ENCODE data around the gene CEP78.
"Not testable (repeated sequence)": the region's sequence is repeated elsewhere in the genome, so short reads cannot be mapped to it uniquely, and the experiment has no call there.

CEP78 gene

GRCh38 chr9:78278801-78279200 is 42.9 kb downstream of the CEP78 start:
- H4K8ac ChIP-seq (ENCODE audit: low read depth, low read length), result no peak overlapping the region
- no peak overlapping the region for H3K4ac ChIP-seq (ENCODE audit: low read depth, low read length)
- H3K23ac ChIP-seq (ENCODE audit: low read length), result no peak overlapping the region
- H3K79me2 ChIP-seq (ENCODE audit: control insufficient read depth, insufficient read depth, low read length), result no peaks in the 10 kb centered on the region
- H3K4me1 ChIP-seq (ENCODE audit: control insufficient read depth, low read depth, low read length), result no peaks in the 10 kb centered on the region
- DNase-seq, result no peak
- no peak overlapping the region for H3K4me2 ChIP-seq (ENCODE audit: low read length)
- H3K9ac ChIP-seq (ENCODE audit: low read length), result no peak overlapping the region
- no peak overlapping the region for H2BK5ac ChIP-seq (ENCODE audit: low read length)
- H2BK15ac ChIP-seq (replicated peaks; ENCODE audit: low read depth), result no peak overlapping the region
- H3K27ac ChIP-seq (ENCODE audit: low read depth, low read length), result no peak overlapping the region
- no peaks in the 10 kb centered on the region for H3K27me3 ChIP-seq (ENCODE audit: insufficient read depth, low read length, poor library complexity)
- no peaks in the 10 kb centered on the region for H3K36me3 ChIP-seq (ENCODE audit: control insufficient read depth, insufficient read depth, low read length)
- no peak overlapping the region for H2AK5ac ChIP-seq (ENCODE audit: low read length)
- no peak overlapping the region for H3K56ac ChIP-seq (ENCODE audit: low read length)
- no peak overlapping the region for H4K5ac ChIP-seq (ENCODE audit: low read length)
- WGBS (ENCODE audit: extremely low coverage, insufficient coverage, low lambda C conversion rate), result no CpG with 5 or more reads among the region's 1 CpG
- no peak overlapping the region for H2BK120ac ChIP-seq (ENCODE audit: low read depth, low read length)
- no peaks in the 10 kb centered on the region for H3K79me1 ChIP-seq (ENCODE audit: low read length)
- H3K4me3 ChIP-seq (ENCODE audit: low read length), result no peak overlapping the region
- no peak overlapping the region for H3K18ac ChIP-seq (ENCODE audit: low read length)

- Histone ChIP-seq H2BK120ac (ENCODE audit: low read depth, low read length) (no peak overlapping the region), H3K56ac (ENCODE audit: low read length) (no peak overlapping the region), H3K36me3 (ENCODE audit: control insufficient read depth, insufficient read depth, low read length) (no peaks in the 10 kb centered on the region), H2AK5ac (ENCODE audit: low read length) (no peak overlapping the region), H3K27ac (ENCODE audit: low read depth, low read length) (no peak overlapping the region), H3K4me2 (ENCODE audit: low read length) (no peak overlapping the region), H2BK15ac (replicated peaks; ENCODE audit: low read depth) (no peak overlapping the region), H3K4ac (ENCODE audit: low read depth, low read length) (no peak overlapping the region), H3K4me3 (ENCODE audit: low read length) (no peak overlapping the region), H3K23ac (ENCODE audit: low read length) (no peak overlapping the region), H2BK5ac (ENCODE audit: low read length) (no peak overlapping the region), H4K8ac (ENCODE audit: low read depth, low read length) (no peak overlapping the region), H3K79me2 (ENCODE audit: control insufficient read depth, insufficient read depth, low read length) (no peaks in the 10 kb centered on the region), H3K18ac (ENCODE audit: low read length) (no peak overlapping the region), H3K9ac (ENCODE audit: low read length) (no peak overlapping the region), H4K5ac (ENCODE audit: low read length) (no peak overlapping the region), H3K27me3 (ENCODE audit: insufficient read depth, low read length, poor library complexity) (no peaks in the 10 kb centered on the region), H3K79me1 (ENCODE audit: low read length) (no peaks in the 10 kb centered on the region), H3K4me1 (ENCODE audit: control insufficient read depth, low read depth, low read length) (no peaks in the 10 kb centered on the region)
- no CpG with 5 or more reads among the region's 3 CpGs for WGBS (ENCODE audit: extremely low coverage, insufficient coverage, low lambda C conversion rate)
- DNase-seq, result no peak
Observed at GRCh38 chr9:78280982-78281668, 45.2 kb downstream of the CEP78 start.

GRCh38 chr9:78284181-78284580 is 48.3 kb downstream of the CEP78 start:
- WGBS (ENCODE audit: extremely low coverage, insufficient coverage, low lambda C conversion rate), result no CpG with 5 or more reads among the region's 4 CpGs
- H2BK15ac ChIP-seq (replicated peaks; ENCODE audit: low read depth); H3K4ac ChIP-seq (ENCODE audit: low read depth, low read length); H4K8ac ChIP-seq (ENCODE audit: low read depth, low read length); H3K27me3 ChIP-seq (ENCODE audit: insufficient read depth, low read length, poor library complexity); H3K23ac ChIP-seq (ENCODE audit: low read length); H3K4me3 ChIP-seq (ENCODE audit: low read length); H3K79me1 ChIP-seq (ENCODE audit: low read length); H3K79me2 ChIP-seq (ENCODE audit: control insufficient read depth, insufficient read depth, low read length); H3K18ac ChIP-seq (ENCODE audit: low read length); DNase-seq; H2BK120ac ChIP-seq (ENCODE audit: low read depth, low read length); H3K4me1 ChIP-seq (ENCODE audit: control insufficient read depth, low read depth, low read length); H3K4me2 ChIP-seq (ENCODE audit: low read length); H2AK5ac ChIP-seq (ENCODE audit: low read length); H3K9ac ChIP-seq (ENCODE audit: low read length); H3K27ac ChIP-seq (ENCODE audit: low read depth, low read length); H2BK5ac ChIP-seq (ENCODE audit: low read length); H4K5ac ChIP-seq (ENCODE audit: low read length); H3K56ac ChIP-seq (ENCODE audit: low read length); H3K36me3 ChIP-seq (ENCODE audit: control insufficient read depth, insufficient read depth, low read length): not testable (repeated sequence)

- no peak overlapping the region for H3K56ac ChIP-seq (ENCODE audit: low read length)
Observed at GRCh38 chr9:78286125-78286524, 50.2 kb downstream of the CEP78 start.

GRCh38 chr9:78286946-78287388 is 51.1 kb downstream of the CEP78 start:
- no peak for DNase-seq
- no CpG with 5 or more reads among the region's 6 CpGs for WGBS (ENCODE audit: extremely low coverage, insufficient coverage, low lambda C conversion rate)
- no peak overlapping the region for H3K9ac ChIP-seq (ENCODE audit: low read length)

More at GRCh38 chr9:78286125-78286524, 50.2 kb downstream of the CEP78 start:
- Histone ChIP-seq H2BK15ac (replicated peaks; ENCODE audit: low read depth) (no peak overlapping the region), H2AK5ac (ENCODE audit: low read length) (no peak overlapping the region), H3K23ac (ENCODE audit: low read length) (no peak overlapping the region), H3K36me3 (ENCODE audit: control insufficient read depth, insufficient read depth, low read length) (no peaks in the 10 kb centered on the region), H3K27ac (ENCODE audit: low read depth, low read length) (no peak overlapping the region), H3K4ac (ENCODE audit: low read depth, low read length) (no peak overlapping the region), H3K4me2 (ENCODE audit: low read length) (no peak overlapping the region), H3K79me2 (ENCODE audit: control insufficient read depth, insufficient read depth, low read length) (no peaks in the 10 kb centered on the region), H4K5ac (ENCODE audit: low read length) (no peak overlapping the region), H2BK120ac (ENCODE audit: low read depth, low read length) (no peak overlapping the region), H3K27me3 (ENCODE audit: insufficient read depth, low read length, poor library complexity) (no peaks in the 10 kb centered on the region), H3K9ac (ENCODE audit: low read length) (no peak overlapping the region), H3K18ac (ENCODE audit: low read length) (no peak overlapping the region), H2BK5ac (ENCODE audit: low read length) (no peak overlapping the region), H3K4me1 (ENCODE audit: control insufficient read depth, low read depth, low read length) (no peaks in the 10 kb centered on the region), H4K8ac (ENCODE audit: low read depth, low read length) (no peak overlapping the region), H3K79me1 (ENCODE audit: low read length) (no peaks in the 10 kb centered on the region), H3K4me3 (ENCODE audit: low read length) (no peak overlapping the region)
- DNase-seq, result no peak

More at GRCh38 chr9:78286946-78287388, 51.1 kb downstream of the CEP78 start:
- H3K23ac ChIP-seq (ENCODE audit: low read length), result no peak overlapping the region
- no peak overlapping the region for H2AK5ac ChIP-seq (ENCODE audit: low read length)
- no peak overlapping the region for H3K4me3 ChIP-seq (ENCODE audit: low read length)
- H2BK120ac ChIP-seq (ENCODE audit: low read depth, low read length), result no peak overlapping the region
- H3K36me3 ChIP-seq (ENCODE audit: control insufficient read depth, insufficient read depth, low read length), result no peaks in the 10 kb centered on the region
- no peaks in the 10 kb centered on the region for H3K79me1 ChIP-seq (ENCODE audit: low read length)
- H3K79me2 ChIP-seq (ENCODE audit: control insufficient read depth, insufficient read depth, low read length), result no peaks in the 10 kb centered on the region
- H3K27me3 ChIP-seq (ENCODE audit: insufficient read depth, low read length, poor library complexity), result no peaks in the 10 kb centered on the region
- no peak overlapping the region for H3K18ac ChIP-seq (ENCODE audit: low read length)
- no peak overlapping the region for H4K5ac ChIP-seq (ENCODE audit: low read length)
- H3K4me1 ChIP-seq (ENCODE audit: control insufficient read depth, low read depth, low read length), result no peaks in the 10 kb centered on the region
- H2BK15ac ChIP-seq (replicated peaks; ENCODE audit: low read depth), result no peak overlapping the region
- H3K56ac ChIP-seq (ENCODE audit: low read length), result no peak overlapping the region
- no peak overlapping the region for H3K4me2 ChIP-seq (ENCODE audit: low read length)
- no peak overlapping the region for H3K4ac ChIP-seq (ENCODE audit: low read depth, low read length)
- H4K8ac ChIP-seq (ENCODE audit: low read depth, low read length), result no peak overlapping the region
- H2BK5ac ChIP-seq (ENCODE audit: low read length), result no peak overlapping the region
- H3K27ac ChIP-seq (ENCODE audit: low read depth, low read length), result no peak overlapping the region
